ENCODE data around the gene CYP11A1.
"Not testable (repeated sequence)": the region's sequence is repeated elsewhere in the genome, so short reads cannot be mapped to it uniquely, and the experiment has no call there.

Gene CYP11A1

GRCh38 chr15:74362482-74362881 is 5.0 kb downstream of the CYP11A1 start:
- H3K4me1 ChIP-seq (ENCODE audit: control insufficient read depth, insufficient read depth, low read length, poor library complexity, severe bottlenecking): peaks cover 3% of the 10 kb centered on the region

GRCh38 chr15:74360855-74361254 is 6.6 kb downstream of the CYP11A1 start:
- not testable (repeated sequence) for H3K4me1 ChIP-seq (ENCODE audit: control insufficient read depth, insufficient read depth, low read length, poor library complexity, severe bottlenecking); H3K36me3 ChIP-seq (ENCODE audit: control insufficient read depth, insufficient read depth, low read length); H3K9me3 ChIP-seq (ENCODE audit: control insufficient read depth, low read length); DNase-seq; H3K27ac ChIP-seq (ENCODE audit: insufficient read depth, low read length, poor library complexity, severe bottlenecking); H3K4me3 ChIP-seq (ENCODE audit: insufficient read depth, low read depth, low read length, poor library complexity, severe bottlenecking)
- H3K27me3 ChIP-seq (replicated peaks; ENCODE audit: control insufficient read depth, insufficient read depth, low read length, poor library complexity, severe bottlenecking): peaks cover 16% of the 10 kb centered on the region

More at GRCh38 chr15:74362482-74362881, 5.0 kb downstream of the CYP11A1 start:
- Histone ChIP-seq H3K36me3 (ENCODE audit: control insufficient read depth, insufficient read depth, low read length) (no peaks in the 10 kb centered on the region), H3K9me3 (ENCODE audit: control insufficient read depth, low read length) (no peaks in the 10 kb centered on the region), H3K4me3 (ENCODE audit: insufficient read depth, low read depth, low read length, poor library complexity, severe bottlenecking) (no peak overlapping the region), H3K27me3 (replicated peaks; ENCODE audit: control insufficient read depth, insufficient read depth, low read length, poor library complexity, severe bottlenecking) (peaks cover 24% of the 10 kb centered on the region), H3K27ac (ENCODE audit: insufficient read depth, low read length, poor library complexity, severe bottlenecking) (no peak overlapping the region)
- no peak for DNase-seq

- not testable (repeated sequence) for H3K27me3 ChIP-seq (replicated peaks; ENCODE audit: control insufficient read depth, insufficient read depth, low read length, poor library complexity, severe bottlenecking); H3K36me3 ChIP-seq (ENCODE audit: control insufficient read depth, insufficient read depth, low read length); H3K4me1 ChIP-seq (ENCODE audit: control insufficient read depth, insufficient read depth, low read length, poor library complexity, severe bottlenecking); H3K9me3 ChIP-seq (ENCODE audit: control insufficient read depth, low read length); H3K4me3 ChIP-seq (ENCODE audit: insufficient read depth, low read depth, low read length, poor library complexity, severe bottlenecking); H3K27ac ChIP-seq (ENCODE audit: insufficient read depth, low read length, poor library complexity, severe bottlenecking); DNase-seq
Measured at GRCh38 chr15:74359376-74359775, 8.1 kb downstream of the CYP11A1 start.

GRCh38 chr15:74357514-74357913 is 9.9 kb downstream of the CYP11A1 start:
- H3K36me3 ChIP-seq (ENCODE audit: control insufficient read depth, insufficient read depth, low read length); H3K4me1 ChIP-seq (ENCODE audit: control insufficient read depth, insufficient read depth, low read length, poor library complexity, severe bottlenecking); H3K27me3 ChIP-seq (replicated peaks; ENCODE audit: control insufficient read depth, insufficient read depth, low read length, poor library complexity, severe bottlenecking); DNase-seq; H3K9me3 ChIP-seq (ENCODE audit: control insufficient read depth, low read length); H3K27ac ChIP-seq (ENCODE audit: insufficient read depth, low read length, poor library complexity, severe bottlenecking); H3K4me3 ChIP-seq (ENCODE audit: insufficient read depth, low read depth, low read length, poor library complexity, severe bottlenecking): not testable (repeated sequence)

GRCh38 chr15:74356050-74356449 is 11.4 kb downstream of the CYP11A1 start:
- not testable (repeated sequence) for DNase-seq; H3K9me3 ChIP-seq (ENCODE audit: control insufficient read depth, low read length)

GRCh38 chr15:74353992-74354391 is 13.5 kb downstream of the CYP11A1 start:
- H3K4me1 ChIP-seq (ENCODE audit: control insufficient read depth, insufficient read depth, low read length, poor library complexity, severe bottlenecking); DNase-seq; H3K4me3 ChIP-seq (ENCODE audit: insufficient read depth, low read depth, low read length, poor library complexity, severe bottlenecking); H3K36me3 ChIP-seq (ENCODE audit: control insufficient read depth, insufficient read depth, low read length); H3K27me3 ChIP-seq (replicated peaks; ENCODE audit: control insufficient read depth, insufficient read depth, low read length, poor library complexity, severe bottlenecking); H3K27ac ChIP-seq (ENCODE audit: insufficient read depth, low read length, poor library complexity, severe bottlenecking); H3K9me3 ChIP-seq (ENCODE audit: control insufficient read depth, low read length): not testable (repeated sequence)

More at GRCh38 chr15:74356050-74356449, 11.4 kb downstream of the CYP11A1 start:
- H3K4me1 ChIP-seq (ENCODE audit: control insufficient read depth, insufficient read depth, low read length, poor library complexity, severe bottlenecking); H3K27ac ChIP-seq (ENCODE audit: insufficient read depth, low read length, poor library complexity, severe bottlenecking); H3K27me3 ChIP-seq (replicated peaks; ENCODE audit: control insufficient read depth, insufficient read depth, low read length, poor library complexity, severe bottlenecking); H3K4me3 ChIP-seq (ENCODE audit: insufficient read depth, low read depth, low read length, poor library complexity, severe bottlenecking); H3K36me3 ChIP-seq (ENCODE audit: control insufficient read depth, insufficient read depth, low read length): not testable (repeated sequence)

- H3K9me3 ChIP-seq (ENCODE audit: control insufficient read depth, low read length): no peaks in the 10 kb centered on the region
- H3K4me1 ChIP-seq (ENCODE audit: control insufficient read depth, insufficient read depth, low read length, poor library complexity, severe bottlenecking): no peaks in the 10 kb centered on the region
- no peaks in the 10 kb centered on the region for H3K27me3 ChIP-seq (replicated peaks; ENCODE audit: control insufficient read depth, insufficient read depth, low read length, poor library complexity, severe bottlenecking)
- no peak for DNase-seq
- H3K4me3 ChIP-seq (ENCODE audit: insufficient read depth, low read depth, low read length, poor library complexity, severe bottlenecking): no peak overlapping the region
- no peak overlapping the region for H3K27ac ChIP-seq (ENCODE audit: insufficient read depth, low read length, poor library complexity, severe bottlenecking)
- H3K36me3 ChIP-seq (ENCODE audit: control insufficient read depth, insufficient read depth, low read length): no peaks in the 10 kb centered on the region
Measured at GRCh38 chr15:74352393-74352910, 15.0 kb downstream of the CYP11A1 start.

- H3K27me3 ChIP-seq (replicated peaks; ENCODE audit: control insufficient read depth, insufficient read depth, low read length, poor library complexity, severe bottlenecking): no peaks in the 10 kb centered on the region
- H3K4me1 ChIP-seq (ENCODE audit: control insufficient read depth, insufficient read depth, low read length, poor library complexity, severe bottlenecking): no peaks in the 10 kb centered on the region
- H3K36me3 ChIP-seq (ENCODE audit: control insufficient read depth, insufficient read depth, low read length): no peaks in the 10 kb centered on the region
- H3K27ac ChIP-seq (ENCODE audit: insufficient read depth, low read length, poor library complexity, severe bottlenecking): no peak overlapping the region
- DNase-seq: no peak
- no peak overlapping the region for H3K4me3 ChIP-seq (ENCODE audit: insufficient read depth, low read depth, low read length, poor library complexity, severe bottlenecking)
- no peaks in the 10 kb centered on the region for H3K9me3 ChIP-seq (ENCODE audit: control insufficient read depth, low read length)
Measured at GRCh38 chr15:74351670-74352069, 15.8 kb downstream of the CYP11A1 start.

GRCh38 chr15:74350295-74351275 is 16.9 kb downstream of the CYP11A1 start:
- H3K4me1 ChIP-seq (ENCODE audit: control insufficient read depth, insufficient read depth, low read length, poor library complexity, severe bottlenecking): no peaks in the 10 kb centered on the region
- H3K4me3 ChIP-seq (ENCODE audit: insufficient read depth, low read depth, low read length, poor library complexity, severe bottlenecking): no peak overlapping the region
- no peak for DNase-seq
- H3K9me3 ChIP-seq (ENCODE audit: control insufficient read depth, low read length): no peaks in the 10 kb centered on the region
- H3K27me3 ChIP-seq (replicated peaks; ENCODE audit: control insufficient read depth, insufficient read depth, low read length, poor library complexity, severe bottlenecking): no peaks in the 10 kb centered on the region
- H3K27ac ChIP-seq (ENCODE audit: insufficient read depth, low read length, poor library complexity, severe bottlenecking): no peak overlapping the region
- H3K36me3 ChIP-seq (ENCODE audit: control insufficient read depth, insufficient read depth, low read length): no peaks in the 10 kb centered on the region

- Histone ChIP-seq H3K27ac (ENCODE audit: insufficient read depth, low read length, poor library complexity, severe bottlenecking) (no peak overlapping the region), H3K36me3 (ENCODE audit: control insufficient read depth, insufficient read depth, low read length) (no peaks in the 10 kb centered on the region), H3K4me1 (ENCODE audit: control insufficient read depth, insufficient read depth, low read length, poor library complexity, severe bottlenecking) (no peaks in the 10 kb centered on the region), H3K4me3 (ENCODE audit: insufficient read depth, low read depth, low read length, poor library complexity, severe bottlenecking) (no peak overlapping the region), H3K27me3 (replicated peaks; ENCODE audit: control insufficient read depth, insufficient read depth, low read length, poor library complexity, severe bottlenecking) (no peaks in the 10 kb centered on the region), H3K9me3 (ENCODE audit: control insufficient read depth, low read length) (no peaks in the 10 kb centered on the region)
- no peak for DNase-seq
Measured at GRCh38 chr15:74349241-74349778, 18.1 kb downstream of the CYP11A1 start.
